Ishikawa (cell line): ENCODE data around the gene DERA.

Experiments
- CEBPB ChIP-seq: IDR thresholded peaks from 2 replicates; pipeline ENCODE4 v1.6.1; 2012
- CREB1 ChIP-seq: IDR thresholded peaks from 2 replicates; pipeline ENCODE4 v1.6.1; 2012; ENCODE audit warnings: low read depth
- EGR1 ChIP-seq: IDR thresholded peaks from 2 replicates; pipeline ENCODE4 v1.6.1; 2012
- EP300 ChIP-seq: IDR thresholded peaks from 2 replicates; pipeline ENCODE4 v1.6.1; 2012; ENCODE audit warnings: borderline replicate concordance
- FOXM1 ChIP-seq: IDR thresholded peaks from 2 replicates; pipeline ENCODE4 v1.6.1; 2012; ENCODE audit warnings: low read depth, borderline replicate concordance
- MAX ChIP-seq: IDR thresholded peaks from 2 replicates; pipeline ENCODE4 v1.6.1; 2012
- NFIC ChIP-seq: IDR thresholded peaks from 2 replicates; pipeline ENCODE4 v1.6.1; 2012
- RAD21 ChIP-seq: IDR thresholded peaks from 2 replicates; pipeline ENCODE4 v1.6.1; 2012; ENCODE audit warnings: low read depth
- REST ChIP-seq: IDR thresholded peaks from 2 replicates; pipeline ENCODE4 v1.6.1; 2012; ENCODE audit warnings: low read depth, mild to moderate bottlenecking
- TAF1 ChIP-seq: IDR thresholded peaks from 2 replicates; pipeline ENCODE4 v1.6.1; 2012; ENCODE audit warnings: low read depth, mild to moderate bottlenecking
- TCF12 ChIP-seq: IDR thresholded peaks from 2 replicates; pipeline ENCODE4 v1.6.1; 2012; ENCODE audit warnings: low read depth
- TEAD4 ChIP-seq: IDR thresholded peaks from 2 replicates; pipeline ENCODE4 v1.6.1; 2012
- USF1 ChIP-seq: IDR thresholded peaks from 2 replicates; pipeline ENCODE4 v1.6.1; 2012
- YY1 ChIP-seq: IDR thresholded peaks from 2 replicates; pipeline ENCODE4 v1.6.1; 2012; ENCODE audit warnings: low read depth
- ZBTB7A ChIP-seq: IDR thresholded peaks from 2 replicates; pipeline ENCODE4 v1.6.1; 2012; ENCODE audit warnings: low read depth

DERA gene

GRCh38 chr12:15883536-15883935 is 27.6 kb upstream of the DERA start:
- TF ChIP-seq MAX (no peak), FOXM1 (no peak), TEAD4 (no peak), RAD21 (no peak), EP300 (no peak), CREB1 (no peak), NFIC (no peak), REST (no peak), EGR1 (no peak), CEBPB (no peak), YY1 (no peak), ZBTB7A (no peak), USF1 (no peak), TAF1 (no peak), TCF12 (no peak)

DNA sequence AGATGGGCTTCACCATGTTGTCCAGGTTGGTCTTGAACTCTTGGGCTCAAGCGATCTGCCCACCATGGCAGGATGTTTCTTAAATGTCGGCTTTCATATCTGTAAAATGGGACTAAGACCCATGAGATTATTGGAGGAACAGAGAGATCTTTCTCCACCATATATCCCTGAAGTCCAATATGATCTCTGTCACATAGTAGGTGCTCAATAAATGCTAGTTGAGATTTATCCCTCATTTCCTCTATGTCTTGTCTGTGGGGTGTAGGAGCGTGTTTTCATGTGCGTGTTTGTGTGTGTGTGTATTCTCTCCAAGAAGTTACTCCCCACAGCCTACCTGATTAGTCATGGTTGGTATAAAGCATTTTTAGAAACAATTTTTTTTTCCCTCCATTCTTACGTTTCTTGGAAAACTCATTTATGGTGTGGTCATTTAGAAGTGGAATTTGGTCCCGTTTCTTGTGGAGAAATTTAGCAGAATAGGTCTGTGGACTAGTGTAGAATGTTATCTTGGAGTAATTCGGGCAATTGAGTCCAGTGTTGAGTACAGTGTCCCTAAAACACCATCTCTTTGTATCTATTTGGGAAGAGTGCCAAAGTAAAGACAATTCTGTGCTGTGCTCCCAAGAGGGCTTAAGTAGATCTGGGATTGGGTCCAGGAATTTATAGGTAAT is 24.6 kb upstream of the DERA start:
- no peak for TF ChIP-seq CREB1
- TF ChIP-seq TEAD4: no peak
- no peak for TF ChIP-seq NFIC
- TF ChIP-seq EGR1: no peak
- TF ChIP-seq ZBTB7A: no peak
- no peak for TF ChIP-seq USF1
- no peak for TF ChIP-seq REST
- TF ChIP-seq CEBPB: no peak
- TF ChIP-seq EP300: no peak
- TF ChIP-seq YY1: no peak
- TF ChIP-seq TCF12: no peak
- no peak for TF ChIP-seq RAD21
- TF ChIP-seq TAF1: no peak

DNA sequence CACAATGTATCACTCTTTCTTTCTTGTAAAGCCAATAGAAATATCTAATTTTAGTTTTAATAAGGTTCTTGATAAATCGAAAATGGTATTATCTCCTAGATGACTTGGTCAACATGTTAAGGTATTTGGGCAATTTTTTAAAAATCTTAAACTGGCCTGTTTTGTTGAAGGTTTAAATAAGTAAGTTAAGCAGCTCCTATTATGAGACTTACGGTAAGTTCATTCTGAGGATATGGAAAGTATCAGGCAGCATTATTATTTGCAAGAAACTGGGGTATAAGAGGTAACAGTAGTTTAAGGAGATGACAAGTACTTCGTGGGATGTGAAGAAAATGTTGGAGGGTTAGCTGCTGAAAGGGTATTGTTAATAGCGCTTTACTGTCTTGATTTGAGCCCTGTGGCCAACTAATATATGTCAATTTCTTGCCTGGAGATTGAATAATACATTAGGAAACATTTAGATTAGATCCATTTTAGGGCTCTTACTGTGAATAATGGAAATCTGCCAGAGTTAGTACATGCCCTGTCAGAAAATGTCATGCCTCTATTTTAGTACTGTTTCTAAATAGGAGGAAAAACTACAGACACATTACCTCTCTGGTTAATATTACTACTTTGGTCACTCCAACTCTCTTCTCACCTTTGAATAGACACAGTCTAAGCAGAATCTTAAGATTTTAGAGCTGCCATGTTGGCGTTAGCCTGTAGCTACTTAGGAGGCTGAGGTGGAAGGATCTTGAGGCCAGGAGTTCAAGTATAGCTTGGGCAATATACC is 23.9 kb upstream of the DERA start:
- TF ChIP-seq USF1: no peak

DNA sequence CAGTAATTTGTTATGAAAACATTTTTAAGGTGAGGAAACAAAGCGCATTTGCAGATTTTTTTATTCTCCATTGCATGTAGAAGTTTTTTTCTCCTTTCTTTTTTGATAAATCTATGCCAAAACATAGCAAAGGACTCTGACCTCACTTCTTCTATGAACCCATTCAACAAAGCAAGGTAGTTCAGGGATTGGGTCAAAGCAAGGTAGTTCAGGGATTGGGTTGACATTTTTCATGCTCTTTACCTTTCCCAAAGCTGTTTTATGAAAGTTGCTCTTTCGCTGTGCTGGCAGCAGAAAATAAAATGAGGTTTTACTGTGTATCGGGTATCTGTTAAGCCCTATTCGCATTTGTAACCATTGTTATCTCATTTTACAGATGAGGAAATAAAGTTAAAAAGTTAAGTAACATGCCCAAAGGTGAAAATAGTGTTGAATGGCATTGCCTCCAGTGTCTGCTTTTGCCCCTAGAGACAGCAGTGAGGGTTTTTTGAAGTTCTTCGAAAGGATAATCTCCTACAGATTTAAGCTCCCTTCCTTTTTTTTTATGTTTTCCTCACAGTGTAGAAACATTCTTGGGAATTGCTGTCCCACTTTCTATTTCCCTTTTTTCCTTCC is 18.4 kb upstream of the DERA start:
- TF ChIP-seq USF1: no peak
- no peak for TF ChIP-seq RAD21
- no peak for TF ChIP-seq REST
- TF ChIP-seq EGR1: no peak
- TF ChIP-seq EP300: no peak
